K562 (cell line): ENCODE results near the gene HES4. TPM values are rescaled to one million over a fixed set of nuclear protein-coding genes. Genes with fewer than 3 reads are reported as not detected.

Source experiments
- ARID4B ChIP-seq: sonication (generic); formaldehyde crosslinking; IDR thresholded peaks from 2 replicates; pipeline ENCODE4 v1.8.0; 2022; ENCODE audit warnings: mild to moderate bottlenecking, missing genetic modification reagents
- ARNT ChIP-seq, 2 experiments: fragments of 450-650 bp; IDR thresholded peaks; 2 replicates each; pipeline ENCODE4 v1.6.1; 2016; ENCODE audit warnings: mild to moderate bottlenecking in 1 of 2
- KLF13 ChIP-seq: fragments of 450-650 bp; IDR thresholded peaks from 2 replicates; pipeline ENCODE4 v1.6.1; 2016; ENCODE audit warnings: missing genetic modification characterization, low read depth, mild to moderate bottlenecking, missing compliant biosample characterization, moderate library complexity, borderline replicate concordance
- RBM14 ChIP-seq: fragments of 200-400 bp; formaldehyde crosslinking; IDR thresholded peaks from 2 replicates; pipeline ENCODE4 v1.6.1; 2018; ENCODE audit warnings: low read depth, mild to moderate bottlenecking, low read length, moderate library complexity, borderline replicate concordance; ENCODE audit not compliant: insufficient read depth
- RCOR1 ChIP-seq, 2 experiments: IDR thresholded peaks; 2 replicates each; pipeline ENCODE4 v1.6.1; 2012; ENCODE audit warnings: low read depth in 2 of 2, low read length in 2 of 2, borderline replicate concordance in 1 of 2, improper control_type of control experiment in 1 of 2
- SOX6 ChIP-seq: fragments of 450-650 bp; IDR thresholded peaks from 2 replicates; pipeline ENCODE4 v1.6.1; 2014; ENCODE audit warnings: mild to moderate bottlenecking
- TGIF2 ChIP-seq: sonication (generic); formaldehyde crosslinking; IDR thresholded peaks from 2 replicates; pipeline ENCODE4 v1.8.1; 2022; ENCODE audit warnings: mild to moderate bottlenecking, missing genetic modification reagents, moderate library complexity
- YBX1 ChIP-seq: fragments of 450-650 bp; IDR thresholded peaks from 2 replicates; pipeline ENCODE4 v1.7.1; 2016; ENCODE audit warnings: mild to moderate bottlenecking
- ZBTB12 ChIP-seq: fragments of 250-450 bp; sonication (Bioruptor Pico); IDR thresholded peaks from 2 replicates; pipeline ENCODE4 v1.4.0; 2020
- ZNF274 ChIP-seq: IDR thresholded peaks from 2 replicates; pipeline ENCODE4 v1.6.1; 2011; ENCODE audit warnings: low read depth, mild to moderate bottlenecking, low read length, moderate library complexity, borderline replicate concordance
- ZNF77 ChIP-seq: fragments of 250-450 bp; sonication (Bioruptor Pico); IDR thresholded peaks from 2 replicates; pipeline ENCODE4 v1.5.0; 2020
- polyA plus RNA-seq, 8 experiments: library from polyadenylated mRNA; depleted of rRNA in 4 of 8; stranded (reverse) in 5 of 8; unstranded in 3 of 8; fragments of >200 nt; fragmentation: Nextera tagmentation in 2 of 8; fragmentation: Illumina TruSeq in 1 of 8; extraction: Ambion mirVana in 2 of 8; extraction: Trizol in 1 of 8; gene quantifications; 2 replicates each; pipeline versions ENCODE4 v1.2.1 to v1.2.3, GENCODE V29; 2011 to 2014; ENCODE audit warnings: inconsistent platforms in 1 of 8, missing spikeins in 1 of 8
- total RNA-seq, 7 experiments: library from RNA; depleted of rRNA in 6 of 7; stranded (reverse); fragments of >200 nt in 6 of 7; fragmentation: Illumina TruSeq in 2 of 7; extraction: Trizol in 2 of 7; gene quantifications; 2 replicates each; pipeline versions ENCODE4 v1.2.1 to v1.2.3, GENCODE V29; 2011 to 2021; ENCODE audit warnings: low replicate concordance in 1 of 7
- TF ChIP-seq, protein P1 (sequence below): sonication (generic); IDR thresholded peaks from 2 replicates; pipeline ENCODE4 v1.6.1; 2016
- TF ChIP-seq, protein P2 (sequence below): fragments of 450-650 bp; IDR thresholded peaks from 2 replicates; pipeline ENCODE4 v1.6.1; 2016; ENCODE audit warnings: antibody characterized with exemption
- TF ChIP-seq, protein P3 (sequence below): IDR thresholded peaks from 2 replicates; pipeline ENCODE4 v1.6.1; 2012; ENCODE audit warnings: low read depth, low read length, improper control_type of control experiment, borderline replicate concordance
- TF ChIP-seq, protein P4 (sequence below): fragments of 250-450 bp; sonication (Bioruptor Pico); IDR thresholded peaks from 2 replicates; pipeline ENCODE4 v1.5.0; 2020; ENCODE audit warnings: mild to moderate bottlenecking

HES4 gene
- total and polyA plus RNA-seq, 9 of the 15 experiments (the other 6 are each of a cell fraction or from before 2014, with no cell fraction given): 0.21 to 43.7 (median 5.3) TPM; not detected in 2

- TF ChIP-seq, protein P1, sequence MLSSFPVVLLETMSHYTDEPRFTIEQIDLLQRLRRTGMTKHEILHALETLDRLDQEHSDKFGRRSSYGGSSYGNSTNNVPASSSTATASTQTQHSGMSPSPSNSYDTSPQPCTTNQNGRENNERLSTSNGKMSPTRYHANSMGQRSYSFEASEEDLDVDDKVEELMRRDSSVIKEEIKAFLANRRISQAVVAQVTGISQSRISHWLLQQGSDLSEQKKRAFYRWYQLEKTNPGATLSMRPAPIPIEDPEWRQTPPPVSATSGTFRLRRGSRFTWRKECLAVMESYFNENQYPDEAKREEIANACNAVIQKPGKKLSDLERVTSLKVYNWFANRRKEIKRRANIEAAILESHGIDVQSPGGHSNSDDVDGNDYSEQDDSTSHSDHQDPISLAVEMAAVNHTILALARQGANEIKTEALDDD: peak; percentile 44; the same call in 1 of the 2 replicates
- TF ChIP-seq, protein P2, sequence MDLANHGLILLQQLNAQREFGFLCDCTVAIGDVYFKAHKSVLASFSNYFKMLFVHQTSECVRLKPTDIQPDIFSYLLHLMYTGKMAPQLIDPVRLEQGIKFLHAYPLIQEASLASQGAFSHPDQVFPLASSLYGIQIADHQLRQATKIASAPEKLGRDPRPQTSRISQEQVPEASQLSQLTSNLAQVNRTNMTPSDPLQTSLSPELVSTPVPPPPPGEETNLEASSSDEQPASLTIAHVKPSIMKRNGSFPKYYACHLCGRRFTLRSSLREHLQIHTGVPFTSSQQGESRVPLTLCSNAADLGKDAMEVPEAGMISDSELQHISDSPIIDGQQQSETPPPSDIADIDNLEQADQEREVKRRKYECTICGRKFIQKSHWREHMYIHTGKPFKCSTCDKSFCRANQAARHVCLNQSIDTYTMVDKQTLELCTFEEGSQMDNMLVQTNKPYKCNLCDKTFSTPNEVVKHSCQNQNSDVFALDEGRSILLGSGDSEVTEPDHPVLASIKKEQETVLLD: 0 out of 2 replicates have a peak, but pooled peaks have one; percentile 43
- TF ChIP-seq KLF13 (tag): peak; percentile 89
- 0 out of 2 replicates have a peak, but pooled peaks have one; percentile 58 for TF ChIP-seq ZBTB12 (CRISPR knock-in tag)
- no peak for TF ChIP-seq RCOR1 (IDR thresholded peaks at IDR 0.05; ENCODE audit: borderline replicate concordance in 1 of 2, low read depth in 2 of 2, low read length in 2 of 2)
- no peak for TF ChIP-seq YBX1
- peak in 1 of 2 experiments; percentile 84; a peak in 2 of 4 replicates for TF ChIP-seq ARNT (IDR thresholded peaks at IDR 0.05)
- TF ChIP-seq ARID4B (CRISPR knock-in tag): peak; percentile 97
- no peak for TF ChIP-seq ZNF274
- TF ChIP-seq, protein P3, sequence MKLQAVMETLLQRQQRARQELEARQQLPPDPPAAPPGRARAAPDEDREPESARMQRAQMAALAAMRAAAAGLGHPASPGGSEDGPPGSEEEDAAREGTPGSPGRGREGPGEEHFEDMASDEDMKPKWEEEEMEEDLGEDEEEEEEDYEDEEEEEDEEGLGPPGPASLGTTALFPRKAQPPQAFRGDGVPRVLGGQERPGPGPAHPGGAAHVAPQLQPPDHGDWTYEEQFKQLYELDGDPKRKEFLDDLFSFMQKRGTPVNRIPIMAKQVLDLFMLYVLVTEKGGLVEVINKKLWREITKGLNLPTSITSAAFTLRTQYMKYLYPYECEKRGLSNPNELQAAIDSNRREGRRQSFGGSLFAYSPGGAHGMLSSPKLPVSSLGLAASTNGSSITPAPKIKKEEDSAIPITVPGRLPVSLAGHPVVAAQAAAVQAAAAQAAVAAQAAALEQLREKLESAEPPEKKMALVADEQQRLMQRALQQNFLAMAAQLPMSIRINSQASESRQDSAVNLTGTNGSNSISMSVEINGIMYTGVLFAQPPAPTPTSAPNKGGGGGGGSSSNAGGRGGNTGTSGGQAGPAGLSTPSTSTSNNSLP: no peak
- TF ChIP-seq, protein P4, sequence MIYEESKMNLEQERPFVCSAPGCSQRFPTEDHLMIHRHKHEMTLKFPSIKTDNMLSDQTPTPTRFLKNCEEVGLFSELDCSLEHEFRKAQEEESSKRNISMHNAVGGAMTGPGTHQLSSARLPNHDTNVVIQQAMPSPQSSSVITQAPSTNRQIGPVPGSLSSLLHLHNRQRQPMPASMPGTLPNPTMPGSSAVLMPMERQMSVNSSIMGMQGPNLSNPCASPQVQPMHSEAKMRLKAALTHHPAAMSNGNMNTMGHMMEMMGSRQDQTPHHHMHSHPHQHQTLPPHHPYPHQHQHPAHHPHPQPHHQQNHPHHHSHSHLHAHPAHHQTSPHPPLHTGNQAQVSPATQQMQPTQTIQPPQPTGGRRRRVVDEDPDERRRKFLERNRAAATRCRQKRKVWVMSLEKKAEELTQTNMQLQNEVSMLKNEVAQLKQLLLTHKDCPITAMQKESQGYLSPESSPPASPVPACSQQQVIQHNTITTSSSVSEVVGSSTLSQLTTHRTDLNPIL (CRISPR knock-in tag): no peak
- TF ChIP-seq RBM14: no peak
- TF ChIP-seq ZNF77 (CRISPR knock-in tag): 0 out of 2 replicates have a peak, but pooled peaks have one; percentile 30
- TF ChIP-seq TGIF2 (CRISPR knock-in tag): no peak
- peak; percentile 69; the same call in 1 of the 2 replicates for TF ChIP-seq SOX6
Observed at GRCh38 chr1:1013105-1013921, 13.4 kb upstream of the HES4 start, which contains the start of gene ISG15 (continued).
